ENCODE measurements around the gene TTC31.
A peak's percentile ranks its signal among the peaks of the same experiment; 100 is the strongest.

TTC31 gene

DNA sequence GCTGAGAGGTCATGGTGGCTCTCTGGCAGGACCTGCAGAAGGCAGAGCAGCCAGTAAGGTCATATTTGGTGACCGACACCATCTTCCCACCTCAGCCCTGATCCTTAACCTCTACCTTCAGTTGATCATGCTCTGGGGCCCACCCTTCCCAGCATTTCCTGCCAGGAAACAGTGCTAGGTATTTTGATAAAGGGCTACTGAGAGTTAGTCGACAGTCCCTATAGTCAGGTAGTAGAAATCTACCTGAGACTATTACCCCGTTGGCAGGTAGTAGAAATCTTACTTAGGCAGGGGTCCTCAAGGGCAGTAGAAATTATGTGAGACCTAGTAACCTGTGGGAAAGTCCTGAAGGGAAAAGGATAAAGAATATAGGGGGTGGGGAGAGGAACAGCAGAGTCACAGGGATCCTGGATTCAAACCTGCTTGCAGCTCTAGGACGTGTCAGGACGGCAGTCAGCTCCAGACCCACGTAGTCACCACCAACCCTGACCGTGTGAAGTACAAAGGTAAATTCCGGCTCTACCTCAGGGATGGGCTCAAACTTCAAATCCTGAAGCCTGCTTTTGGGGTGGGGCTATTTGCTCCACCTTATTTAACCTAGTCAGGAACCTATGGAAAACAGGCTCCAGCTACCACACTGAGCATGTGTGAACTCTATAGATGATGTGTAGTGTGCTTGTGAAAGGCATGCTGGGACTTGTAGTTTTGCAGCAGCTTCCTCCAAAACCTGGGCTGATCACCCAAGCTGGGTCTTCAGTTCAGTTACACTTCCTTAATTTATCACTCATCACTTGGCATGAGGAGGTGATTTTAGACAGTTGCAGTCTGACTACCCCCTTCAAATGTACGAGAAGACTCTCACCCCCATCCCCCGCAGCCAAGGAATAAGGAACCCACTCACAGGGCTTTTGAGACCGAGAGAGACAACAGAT is 43.1 kb downstream of the TTC31 start, which contains the start of gene DQX1:
TSS of gene DQX1 (minus strand) at position 515 of the 932 bp plus-strand sequence. CDS start at position 13, 502 bp downstream.
- peaks cover 23% of the 10 kb centered on the region for H3K27me3 ChIP-seq (ENCODE audit: control insufficient read depth, insufficient read depth, low read length)
- H3K9me3 ChIP-seq (ENCODE audit: control insufficient read depth, insufficient read depth, low read depth, low read length): no peaks in the 10 kb centered on the region
- peaks cover 27% of the 10 kb centered on the region for H3K36me3 ChIP-seq (ENCODE audit: control insufficient read depth, insufficient read depth, low read length)
- peaks cover 12% of the 10 kb centered on the region for H3K4me1 ChIP-seq (ENCODE audit: control insufficient read depth, insufficient read depth, low read length)
- no peak within 1 kb of the TSS for H3K27ac ChIP-seq (ENCODE audit: low read depth, low read length)
- no peak within 1 kb of the TSS for H3K9ac ChIP-seq (ENCODE audit: low read length)
- no peak within 1 kb of the TSS for H3K4me3 ChIP-seq (ENCODE audit: low read depth, low read length)

DNA sequence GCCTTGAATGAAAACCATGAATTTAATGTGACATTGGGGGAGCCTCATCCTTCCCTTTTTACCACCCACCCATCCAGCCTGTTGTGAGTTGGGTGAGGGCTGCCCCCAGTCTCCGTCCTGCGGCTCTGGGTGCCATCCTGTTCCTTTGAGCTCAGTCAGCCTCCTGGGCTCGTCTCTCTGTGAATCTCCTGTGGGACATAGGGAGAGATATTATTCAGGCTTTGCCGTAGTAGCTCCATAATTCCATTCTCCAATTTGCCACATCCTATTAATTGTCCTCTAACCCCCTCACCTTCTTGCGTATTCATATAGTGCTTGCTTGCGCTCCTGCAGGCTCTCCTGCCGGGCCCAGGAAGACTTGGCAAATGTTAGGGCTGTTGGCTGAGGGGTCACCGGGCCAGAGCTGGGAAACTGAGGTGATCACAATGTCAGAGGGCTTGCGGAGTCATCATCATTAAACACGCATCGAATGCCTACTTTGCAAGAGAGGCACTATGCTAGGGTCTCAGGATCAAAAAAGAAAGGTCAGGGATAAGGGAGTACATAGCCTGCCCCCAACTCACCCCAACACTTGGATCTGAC is 43.9 kb downstream of the TTC31 start:
- H3K36me3 ChIP-seq (ENCODE audit: control insufficient read depth, insufficient read depth, low read length): peaks cover 31% of the 10 kb centered on the region
- H3K27ac ChIP-seq (ENCODE audit: low read depth, low read length): no peak overlapping the region
- H3K4me3 ChIP-seq (ENCODE audit: low read depth, low read length): no peak overlapping the region
- peaks cover 16% of the 10 kb centered on the region; the same call in 1 of the 2 replicates for H3K27me3 ChIP-seq (ENCODE audit: control insufficient read depth, insufficient read depth, low read length)
- no peaks in the 10 kb centered on the region for H3K9me3 ChIP-seq (ENCODE audit: control insufficient read depth, insufficient read depth, low read depth, low read length)
- no peak overlapping the region for H3K9ac ChIP-seq (ENCODE audit: low read length)
- H3K4me1 ChIP-seq (ENCODE audit: control insufficient read depth, insufficient read depth, low read length): peaks cover 12% of the 10 kb centered on the region

GRCh38 chr2:74527741-74528140 is 44.9 kb downstream of the TTC31 start:
- peaks cover 41% of the 10 kb centered on the region for H3K36me3 ChIP-seq (ENCODE audit: control insufficient read depth, insufficient read depth, low read length)
- no peaks in the 10 kb centered on the region for H3K9me3 ChIP-seq (ENCODE audit: control insufficient read depth, insufficient read depth, low read depth, low read length)
- H3K27me3 ChIP-seq (ENCODE audit: control insufficient read depth, insufficient read depth, low read length): peaks cover 6% of the 10 kb centered on the region; the same call in 1 of the 2 replicates
- no peak overlapping the region for H3K9ac ChIP-seq (ENCODE audit: low read length)
- no peak overlapping the region for H3K27ac ChIP-seq (ENCODE audit: low read depth, low read length)
- no peak overlapping the region for H3K4me3 ChIP-seq (ENCODE audit: low read depth, low read length)
- H3K4me1 ChIP-seq (ENCODE audit: control insufficient read depth, insufficient read depth, low read length): peaks cover 12% of the 10 kb centered on the region

GRCh38 chr2:74528600-74529356 is 45.9 kb downstream of the TTC31 start:
- peak overlapping the region; percentile 99 for H3K4me3 ChIP-seq (ENCODE audit: low read depth, low read length)
- H3K9ac ChIP-seq (ENCODE audit: low read length): peak overlapping the region; percentile 97
- peaks cover 50% of the 10 kb centered on the region for H3K36me3 ChIP-seq (ENCODE audit: control insufficient read depth, insufficient read depth, low read length)
- H3K27ac ChIP-seq (ENCODE audit: low read depth, low read length): peak overlapping the region; percentile 90
- H3K4me1 ChIP-seq (ENCODE audit: control insufficient read depth, insufficient read depth, low read length): peaks cover 12% of the 10 kb centered on the region
- H3K9me3 ChIP-seq (ENCODE audit: control insufficient read depth, insufficient read depth, low read depth, low read length): no peaks in the 10 kb centered on the region
- H3K27me3 ChIP-seq (ENCODE audit: control insufficient read depth, insufficient read depth, low read length): no peaks in the 10 kb centered on the region

DNA sequence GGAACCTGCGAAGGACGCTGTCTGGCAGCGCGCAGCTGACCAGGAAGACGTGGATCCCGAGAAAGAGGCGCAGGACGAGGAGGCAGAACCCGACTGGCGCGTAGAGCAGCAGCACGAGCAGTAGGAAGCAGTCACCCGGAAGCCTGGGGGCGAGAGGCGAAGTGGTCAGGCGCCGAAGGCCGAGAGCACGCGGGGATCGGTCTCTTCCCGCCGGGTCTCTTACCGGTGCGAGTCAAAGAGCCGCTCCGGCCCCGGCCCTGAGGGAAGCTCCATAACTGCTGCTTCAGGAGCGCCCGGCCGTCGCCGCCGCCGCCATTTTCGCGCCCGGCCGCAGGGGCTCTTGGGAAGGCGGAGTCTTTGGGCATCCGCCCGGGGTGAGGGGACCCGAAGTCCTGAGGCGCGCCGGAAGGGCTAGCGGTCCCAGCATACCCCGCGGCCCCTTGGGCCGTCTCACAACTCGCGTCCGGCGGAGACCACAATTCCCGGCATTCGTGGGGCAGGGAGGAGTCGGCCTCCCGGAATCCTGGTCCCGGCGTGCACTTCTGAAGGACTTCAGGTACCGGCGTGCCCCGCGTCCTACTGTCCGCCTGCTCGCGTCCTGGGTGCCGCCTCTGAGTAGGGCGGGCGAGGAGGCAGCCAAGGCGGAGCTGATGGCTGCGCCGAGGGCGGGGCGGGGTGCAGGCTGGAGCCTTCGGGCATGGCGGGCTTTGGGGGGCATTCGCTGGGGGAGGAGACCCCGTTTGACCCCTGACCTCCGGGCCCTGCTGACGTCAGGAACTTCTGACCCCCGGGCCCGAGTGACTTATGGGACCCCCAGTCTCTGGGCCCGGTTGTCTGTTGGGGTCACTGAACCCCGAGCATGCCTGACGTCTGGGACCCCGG is 46.7 kb downstream of the TTC31 start, which contains the start of the genes AUP1 and HTRA2:
TSS of gene AUP1 (minus strand) at position 350 of the 882 bp plus-strand sequence. CDS start at position 273, 77 bp downstream.
TSS of gene HTRA2 (plus strand) at position 577 of the 882 bp plus-strand sequence. CDS start at position 651, 74 bp downstream.
- H3K4me3 ChIP-seq (ENCODE audit: low read depth, low read length): peak within 1 kb of the TSS; percentile 99
- no peaks in the 10 kb centered on the region for H3K9me3 ChIP-seq (ENCODE audit: control insufficient read depth, insufficient read depth, low read depth, low read length)
- peaks cover 12% of the 10 kb centered on the region for H3K4me1 ChIP-seq (ENCODE audit: control insufficient read depth, insufficient read depth, low read length)
- no peaks in the 10 kb centered on the region for H3K27me3 ChIP-seq (ENCODE audit: control insufficient read depth, insufficient read depth, low read length)
- H3K27ac ChIP-seq (ENCODE audit: low read depth, low read length): peak within 1 kb of the TSS; percentile 90
- H3K9ac ChIP-seq (ENCODE audit: low read length): peak within 1 kb of the TSS; percentile 97
- peaks cover 57% of the 10 kb centered on the region for H3K36me3 ChIP-seq (ENCODE audit: control insufficient read depth, insufficient read depth, low read length)

DNA sequence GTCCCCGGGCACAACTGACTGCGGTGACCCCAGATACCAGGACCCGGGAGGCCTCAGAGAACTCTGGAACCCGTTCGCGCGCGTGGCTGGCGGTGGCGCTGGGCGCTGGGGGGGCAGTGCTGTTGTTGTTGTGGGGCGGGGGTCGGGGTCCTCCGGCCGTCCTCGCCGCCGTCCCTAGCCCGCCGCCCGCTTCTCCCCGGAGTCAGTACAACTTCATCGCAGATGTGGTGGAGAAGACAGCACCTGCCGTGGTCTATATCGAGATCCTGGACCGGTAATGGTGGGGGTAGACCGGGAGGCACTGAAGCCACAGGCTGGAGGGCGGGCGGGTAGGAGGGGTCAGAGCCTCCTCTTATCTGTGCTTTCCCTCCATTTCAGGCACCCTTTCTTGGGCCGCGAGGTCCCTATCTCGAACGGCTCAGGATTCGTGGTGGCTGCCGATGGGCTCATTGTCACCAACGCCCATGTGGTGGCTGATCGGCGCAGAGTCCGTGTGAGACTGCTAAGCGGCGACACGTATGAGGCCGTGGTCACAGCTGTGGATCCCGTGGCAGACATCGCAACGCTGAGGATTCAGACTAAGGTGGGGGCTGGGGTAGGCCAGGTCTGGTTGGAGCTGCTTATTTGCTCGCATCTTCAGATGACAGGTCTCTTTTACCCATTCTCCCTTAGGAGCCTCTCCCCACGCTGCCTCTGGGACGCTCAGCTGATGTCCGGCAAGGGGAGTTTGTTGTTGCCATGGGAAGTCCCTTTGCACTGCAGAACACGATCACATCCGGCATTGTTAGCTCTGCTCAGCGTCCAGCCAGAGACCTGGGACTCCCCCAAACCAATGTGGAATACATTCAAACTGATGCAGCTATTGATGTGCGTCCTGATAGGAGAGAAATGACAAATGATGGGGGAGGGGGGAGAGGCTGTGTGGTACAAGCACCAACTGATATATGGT is 47.6 kb downstream of the TTC31 start:
- Histone ChIP-seq H3K27me3 (ENCODE audit: control insufficient read depth, insufficient read depth, low read length) (no peaks in the 10 kb centered on the region), H3K4me3 (ENCODE audit: low read depth, low read length) (peak overlapping the region; percentile 99), H3K36me3 (ENCODE audit: control insufficient read depth, insufficient read depth, low read length) (peaks cover 58% of the 10 kb centered on the region), H3K9ac (ENCODE audit: low read length) (peak overlapping the region; percentile 62), H3K9me3 (ENCODE audit: control insufficient read depth, insufficient read depth, low read depth, low read length) (no peaks in the 10 kb centered on the region), H3K27ac (ENCODE audit: low read depth, low read length) (no peak overlapping the region; the same call in 1 of the 2 replicates), H3K4me1 (ENCODE audit: control insufficient read depth, insufficient read depth, low read length) (peaks cover 12% of the 10 kb centered on the region)

DNA sequence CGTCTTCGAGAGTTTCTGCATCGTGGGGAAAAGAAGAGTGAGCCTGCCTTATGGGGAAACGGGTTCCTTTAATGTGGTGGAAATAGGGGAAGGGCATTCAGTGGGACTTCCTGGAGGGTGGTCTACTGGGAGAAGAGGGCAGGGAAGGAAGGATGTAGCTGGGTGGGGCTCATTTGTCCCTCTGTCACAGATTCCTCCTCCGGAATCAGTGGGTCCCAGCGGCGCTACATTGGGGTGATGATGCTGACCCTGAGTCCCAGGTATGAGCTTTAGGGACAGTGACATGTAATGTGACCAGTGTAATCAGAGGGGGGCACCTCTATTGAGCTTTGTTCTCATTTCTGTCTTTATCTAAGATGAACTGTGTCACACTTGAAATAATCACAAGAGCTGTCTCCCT is 48.8 kb downstream of the TTC31 start:
- H3K9ac ChIP-seq (ENCODE audit: low read length): no peak overlapping the region
- H3K9me3 ChIP-seq (ENCODE audit: control insufficient read depth, insufficient read depth, low read depth, low read length): no peaks in the 10 kb centered on the region
- H3K36me3 ChIP-seq (ENCODE audit: control insufficient read depth, insufficient read depth, low read length): peaks cover 49% of the 10 kb centered on the region
- no peak overlapping the region for H3K4me3 ChIP-seq (ENCODE audit: low read depth, low read length)
- no peaks in the 10 kb centered on the region for H3K27me3 ChIP-seq (ENCODE audit: control insufficient read depth, insufficient read depth, low read length)
- no peak overlapping the region for H3K27ac ChIP-seq (ENCODE audit: low read depth, low read length)
- peaks cover 9% of the 10 kb centered on the region; the same call in 1 of the 2 replicates for H3K4me1 ChIP-seq (ENCODE audit: control insufficient read depth, insufficient read depth, low read length)

GRCh38 chr2:74532222-74532621 is 49.3 kb downstream of the TTC31 start:
- H3K9ac ChIP-seq (ENCODE audit: low read length): no peak overlapping the region
- no peak overlapping the region for H3K4me3 ChIP-seq (ENCODE audit: low read depth, low read length)
- peaks cover 9% of the 10 kb centered on the region; the same call in 1 of the 2 replicates for H3K4me1 ChIP-seq (ENCODE audit: control insufficient read depth, insufficient read depth, low read length)
- H3K36me3 ChIP-seq (ENCODE audit: control insufficient read depth, insufficient read depth, low read length): peaks cover 44% of the 10 kb centered on the region
- no peaks in the 10 kb centered on the region for H3K27me3 ChIP-seq (ENCODE audit: control insufficient read depth, insufficient read depth, low read length)
- H3K27ac ChIP-seq (ENCODE audit: low read depth, low read length): no peak overlapping the region
- no peaks in the 10 kb centered on the region for H3K9me3 ChIP-seq (ENCODE audit: control insufficient read depth, insufficient read depth, low read depth, low read length)

DNA sequence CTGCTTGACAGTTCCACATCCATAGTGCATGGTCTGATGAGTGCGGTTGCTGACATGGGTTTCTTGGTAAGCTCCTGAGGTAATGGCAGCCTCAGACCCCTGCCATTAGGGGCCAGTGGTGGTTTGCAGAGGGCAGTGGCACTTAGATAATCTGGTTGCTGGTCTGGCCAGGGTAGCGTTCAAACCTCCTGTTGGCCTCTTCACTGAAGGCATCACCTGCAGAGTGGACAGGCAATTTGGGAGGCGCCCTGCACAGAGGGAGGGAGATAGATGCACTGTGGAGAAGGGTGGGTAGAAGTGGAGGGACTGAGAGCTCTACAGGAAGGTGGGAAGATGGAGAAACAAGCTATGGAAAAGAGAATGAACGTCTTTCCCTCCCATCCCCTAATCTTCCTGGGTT is 50.6 kb downstream of the TTC31 start:
- Histone ChIP-seq H3K4me3 (ENCODE audit: low read depth, low read length) (no peak overlapping the region), H3K27ac (ENCODE audit: low read depth, low read length) (no peak overlapping the region), H3K36me3 (ENCODE audit: control insufficient read depth, insufficient read depth, low read length) (peaks cover 32% of the 10 kb centered on the region), H3K9me3 (ENCODE audit: control insufficient read depth, insufficient read depth, low read depth, low read length) (no peaks in the 10 kb centered on the region), H3K27me3 (ENCODE audit: control insufficient read depth, insufficient read depth, low read length) (no peaks in the 10 kb centered on the region), H3K4me1 (ENCODE audit: control insufficient read depth, insufficient read depth, low read length) (peaks cover 8% of the 10 kb centered on the region; the same call in 1 of the 2 replicates), H3K9ac (ENCODE audit: low read length) (no peak overlapping the region)

Measured in HUES6 (cell line).